Retina (tissue), 1 donor: Measurements from ENCODE around the gene TFF1.
A peak's percentile ranks its signal among the peaks of the same experiment; 100 is the strongest.

Experiments used
- DNase-seq: peaks from one replicate; pipeline ENCODE4 v3.0.0-alpha.2; 2016

Gene TFF1

DNA sequence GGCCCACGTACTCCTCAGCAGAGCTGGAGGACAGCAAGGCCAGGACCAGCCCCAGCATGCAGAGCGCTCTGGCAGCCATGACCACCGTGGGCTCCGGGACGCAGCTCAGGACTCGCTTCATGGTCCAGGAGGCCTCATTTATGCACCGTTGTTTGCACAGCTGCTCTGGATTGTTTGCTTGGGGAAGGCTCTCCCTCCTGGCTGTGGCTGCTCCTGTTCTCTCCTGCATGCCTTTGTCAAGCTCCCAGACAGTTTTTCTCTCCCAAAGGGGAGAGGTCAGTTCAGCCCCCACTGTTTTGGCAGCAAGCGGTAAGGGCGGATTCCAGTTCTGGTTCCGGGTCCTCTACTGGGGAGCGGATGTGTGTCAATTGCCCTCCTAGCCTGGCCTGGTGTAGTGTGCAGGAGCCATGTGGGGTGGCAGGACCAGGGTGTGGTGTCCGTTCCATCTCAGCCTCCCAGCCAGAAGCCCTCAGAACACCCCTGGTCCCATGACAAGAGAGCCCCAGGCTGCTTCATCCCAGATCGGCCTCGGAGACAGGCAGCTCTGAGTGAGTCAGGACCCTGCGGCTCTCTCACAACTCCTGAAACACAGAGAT lies 50.9 kb downstream of the TFF1 start, which contains the start of gene TFF3:
TSS of gene TFF3 (minus strand) at position 114 of the 596 bp plus-strand sequence. CDS start at position 79, 35 bp downstream.
- no peak for DNase-seq

DNA sequence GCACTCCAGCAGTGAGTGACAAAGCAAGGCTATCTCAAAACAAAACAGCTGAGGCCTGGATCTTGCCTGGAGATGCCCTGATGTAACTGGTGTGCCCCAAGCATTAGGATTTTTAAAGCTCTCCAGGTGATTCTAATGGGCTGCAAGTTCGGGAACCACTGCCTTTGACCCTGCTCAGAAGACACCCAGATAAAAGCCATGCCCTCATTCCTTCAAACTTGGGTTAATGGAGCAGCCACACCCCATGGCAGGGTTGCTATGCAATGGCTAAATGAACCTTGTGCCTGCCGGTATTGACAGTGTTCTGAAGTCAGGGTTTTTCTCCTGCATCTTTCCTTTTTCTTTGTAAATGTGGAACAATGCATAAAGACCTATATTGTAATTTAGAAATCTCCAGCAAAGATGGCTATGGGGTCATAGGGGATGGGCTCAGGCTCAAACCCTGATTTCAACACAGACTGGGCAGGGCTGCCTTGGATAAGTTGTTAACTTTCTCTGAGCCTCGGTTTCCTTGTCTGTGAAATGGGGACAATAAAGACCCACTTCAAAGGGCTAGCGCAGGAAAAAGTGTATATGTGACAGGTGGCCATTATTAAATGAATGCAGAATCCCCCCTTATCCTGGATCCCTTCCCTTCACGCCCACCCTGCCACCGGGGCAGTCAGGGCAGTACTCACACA lies 51.6 kb downstream of the TFF1 start:
- no peak for DNase-seq

DNA sequence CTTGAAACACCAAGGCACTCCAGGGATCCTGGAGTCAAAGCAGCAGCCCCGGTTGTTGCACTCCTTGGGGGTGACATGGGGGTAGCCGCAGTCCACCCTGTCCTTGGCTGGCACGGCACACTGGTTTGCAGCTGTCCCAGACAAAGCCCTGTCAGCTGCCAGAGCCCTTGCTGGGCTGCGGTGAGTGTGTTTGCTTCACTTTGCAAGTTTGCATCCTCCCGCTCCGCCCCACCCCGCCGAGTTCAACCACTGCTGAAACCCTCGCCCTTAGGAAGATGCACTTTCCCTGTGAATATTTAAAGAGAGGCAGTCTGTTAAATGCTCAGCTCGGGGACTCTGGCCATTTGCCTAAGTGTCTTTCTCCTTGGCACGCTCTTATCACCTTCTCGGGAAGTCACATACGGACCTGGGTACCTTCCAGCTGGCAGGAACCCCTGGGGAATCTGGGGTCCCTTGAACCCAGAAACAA lies 52.8 kb downstream of the TFF1 start:
- DNase-seq: peak; percentile 41

DNA sequence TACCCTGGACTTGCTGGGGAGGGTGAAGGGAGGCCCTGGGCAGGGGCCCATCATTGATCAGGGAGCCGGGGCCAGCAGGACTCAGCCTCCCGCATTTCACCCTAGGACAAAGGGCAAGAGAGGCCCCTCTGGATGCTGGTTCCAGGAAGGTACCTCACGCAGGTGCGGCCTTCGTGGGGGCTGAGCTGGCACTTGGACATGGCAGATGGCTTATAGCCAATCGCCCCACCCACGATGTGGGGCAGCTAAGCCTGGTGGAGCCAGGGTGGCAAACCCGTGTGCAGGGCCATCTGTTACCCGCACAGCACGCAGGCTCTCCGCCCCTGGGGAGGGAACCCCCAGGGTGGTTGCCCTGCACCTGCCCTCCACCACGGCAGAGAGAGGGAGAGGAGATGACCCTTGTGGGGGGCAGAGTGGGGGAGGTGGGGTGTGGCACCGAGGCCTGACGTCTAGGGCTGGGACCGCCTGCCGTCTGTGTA lies 53.7 kb downstream of the TFF1 start:
- no peak for DNase-seq
